GF-D8 (cell line): ENCODE data around the gene ATP9B.

Source experiments
- DNase-seq: peaks from one replicate; lab custom pipeline; 2025; lab: John Stamatoyannopoulos, UW

Gene ATP9B

DNA sequence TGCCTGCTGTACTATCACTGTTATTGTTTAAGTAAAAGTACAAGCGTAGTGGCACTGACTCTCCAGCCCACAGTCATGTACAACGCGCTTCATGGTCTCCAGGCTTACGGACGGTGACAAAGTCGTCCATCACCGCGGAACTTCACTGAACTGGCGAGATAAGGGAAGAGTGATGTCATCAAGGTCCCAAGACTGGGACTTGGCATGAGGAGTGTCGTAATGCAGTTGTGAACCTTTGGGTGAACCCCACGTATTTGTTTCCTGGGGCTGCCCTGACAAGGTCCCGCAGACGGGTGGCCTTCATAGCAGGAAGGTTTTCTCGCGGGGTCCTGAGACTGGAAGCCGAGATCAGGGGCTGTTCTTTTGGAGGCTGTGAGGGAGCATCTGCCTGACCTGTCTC is 343.8 kb downstream of the ATP9B start:
- DNase-seq, result no peak

GRCh38 chr18:79413426-79413825 is 344.2 kb downstream of the ATP9B start:
- no peak for DNase-seq

DNA sequence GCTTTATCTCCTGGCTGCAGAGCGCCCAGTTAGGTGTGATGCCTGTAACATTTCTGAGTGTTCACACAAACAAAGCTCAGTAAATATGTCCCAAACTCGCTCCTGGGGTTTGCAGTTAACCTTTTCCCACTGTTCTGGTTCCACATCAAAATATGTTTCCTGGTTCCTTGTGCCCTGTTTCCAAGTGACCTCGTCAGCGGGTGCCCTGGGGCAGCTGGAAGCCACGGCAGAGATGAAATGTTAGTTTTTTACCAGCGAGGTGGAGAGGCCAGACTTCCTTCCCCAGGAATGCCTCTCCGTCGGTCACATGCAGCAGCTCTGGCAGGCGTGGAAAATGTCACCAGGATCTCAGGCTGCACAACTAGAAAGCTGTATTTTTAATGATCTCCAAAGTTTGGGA is 344.7 kb downstream of the ATP9B start:
- no peak for DNase-seq

DNA sequence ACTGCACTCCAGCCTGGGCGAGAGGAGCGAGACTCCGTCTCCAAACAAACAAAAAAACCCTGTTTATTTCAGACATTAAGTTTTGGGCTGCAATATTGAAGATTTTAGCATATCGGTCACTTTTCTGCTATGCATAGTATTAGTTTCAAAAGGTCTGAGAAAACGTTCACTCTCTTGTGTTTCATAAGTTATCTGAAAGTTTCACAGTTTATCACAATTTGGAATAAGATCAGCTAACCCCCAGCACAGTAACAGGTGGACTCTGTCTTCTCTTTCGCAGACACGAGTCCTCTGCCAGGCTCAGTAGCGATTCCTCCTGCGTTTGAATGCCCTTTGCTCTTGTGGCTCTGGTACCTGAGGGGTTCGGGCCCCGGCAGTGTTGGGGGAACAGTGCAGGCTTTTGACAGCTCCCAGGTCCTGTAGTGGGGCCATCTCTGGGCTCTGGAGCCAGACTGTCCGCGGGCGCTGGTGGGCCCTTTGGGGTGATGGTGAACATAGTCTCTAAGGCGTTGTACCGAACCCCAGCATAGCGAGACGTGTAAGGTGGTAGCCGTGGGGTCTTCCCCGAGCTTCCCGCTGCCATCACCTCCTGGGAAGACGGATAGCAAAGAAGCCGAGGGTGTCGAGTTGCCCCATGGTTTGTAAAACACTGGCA is 347.0 kb downstream of the ATP9B start:
- DNase-seq, result no peak

GRCh38 chr18:79416677-79417052 is 347.5 kb downstream of the ATP9B start:
- no peak for DNase-seq

GRCh38 chr18:79418236-79418635 is 349.0 kb downstream of the ATP9B start:
- no peak for DNase-seq

- no peak for DNase-seq
These were observed 349.4 kb downstream of the ATP9B start for GRCh38 chr18:79418642-79419041.

DNA sequence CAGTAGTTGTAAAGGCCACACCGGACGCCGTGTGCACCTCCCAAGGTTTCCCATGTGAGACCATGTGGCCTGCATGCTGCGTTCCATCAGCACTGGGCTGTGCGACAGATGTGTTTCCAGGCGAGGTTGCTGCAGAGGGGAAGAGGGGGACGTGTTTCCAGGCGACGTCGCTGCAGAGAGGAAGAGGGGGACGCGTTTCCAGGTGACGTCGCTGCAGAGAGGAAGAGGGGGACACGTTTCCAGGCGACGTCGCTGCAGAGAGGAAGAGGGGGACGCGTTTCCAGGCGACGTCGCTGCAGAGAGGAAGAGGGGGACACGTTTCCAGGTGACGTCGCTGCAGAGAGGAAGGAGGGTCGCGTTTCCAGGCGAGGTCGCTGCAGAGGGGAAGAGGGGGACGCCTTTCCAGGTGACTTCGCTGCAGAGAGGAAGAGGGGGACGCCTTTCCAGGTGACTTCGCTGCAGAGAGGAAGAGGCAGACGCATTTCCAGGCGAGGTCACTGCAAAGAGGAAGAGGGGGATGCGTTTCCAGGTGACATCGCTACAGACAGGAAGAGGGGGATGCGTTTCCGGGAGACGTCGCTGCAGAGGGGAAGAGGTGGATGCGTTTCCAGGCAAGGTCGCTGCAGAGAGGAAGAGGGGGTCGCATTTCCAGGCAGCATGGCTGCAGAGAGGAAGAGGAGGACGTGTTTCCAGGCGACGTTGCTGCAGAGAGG is 351.0 kb downstream of the ATP9B start:
- no peak for DNase-seq

DNA sequence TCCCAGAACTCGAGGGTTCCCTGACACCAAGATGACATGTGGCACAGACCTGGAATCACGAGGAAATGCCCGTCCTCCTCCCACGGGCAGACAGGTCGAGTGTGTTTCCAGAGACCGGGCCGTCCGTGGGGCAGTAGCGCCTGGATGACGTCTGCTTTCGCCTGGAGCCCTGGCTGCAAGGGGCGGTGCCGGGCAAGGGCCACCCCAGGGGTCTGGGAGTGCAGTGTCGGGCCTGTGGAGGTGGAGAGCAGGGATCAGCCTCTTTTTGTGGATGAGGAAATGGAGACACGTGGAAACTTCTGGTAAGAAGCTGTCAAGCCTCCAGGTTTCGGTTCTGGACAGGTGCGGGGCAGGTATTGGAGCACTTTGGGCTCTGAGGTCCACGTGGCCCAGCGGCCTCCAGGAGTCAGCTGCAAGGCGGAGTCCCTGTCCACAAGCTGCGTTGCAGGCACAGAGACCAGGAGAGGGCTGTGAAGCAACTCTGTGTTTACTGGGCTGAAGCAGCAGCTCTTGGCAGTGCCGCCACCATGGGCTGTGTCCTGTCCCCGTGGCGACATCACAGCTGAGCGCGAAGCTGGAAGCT is 352.2 kb downstream of the ATP9B start:
- DNase-seq, result no peak

GRCh38 chr18:79422022-79422782 is 353.0 kb downstream of the ATP9B start:
- DNase-seq, result no peak

GRCh38 chr18:79422783-79423165 is 353.6 kb downstream of the ATP9B start:
- DNase-seq, result no peak

DNA sequence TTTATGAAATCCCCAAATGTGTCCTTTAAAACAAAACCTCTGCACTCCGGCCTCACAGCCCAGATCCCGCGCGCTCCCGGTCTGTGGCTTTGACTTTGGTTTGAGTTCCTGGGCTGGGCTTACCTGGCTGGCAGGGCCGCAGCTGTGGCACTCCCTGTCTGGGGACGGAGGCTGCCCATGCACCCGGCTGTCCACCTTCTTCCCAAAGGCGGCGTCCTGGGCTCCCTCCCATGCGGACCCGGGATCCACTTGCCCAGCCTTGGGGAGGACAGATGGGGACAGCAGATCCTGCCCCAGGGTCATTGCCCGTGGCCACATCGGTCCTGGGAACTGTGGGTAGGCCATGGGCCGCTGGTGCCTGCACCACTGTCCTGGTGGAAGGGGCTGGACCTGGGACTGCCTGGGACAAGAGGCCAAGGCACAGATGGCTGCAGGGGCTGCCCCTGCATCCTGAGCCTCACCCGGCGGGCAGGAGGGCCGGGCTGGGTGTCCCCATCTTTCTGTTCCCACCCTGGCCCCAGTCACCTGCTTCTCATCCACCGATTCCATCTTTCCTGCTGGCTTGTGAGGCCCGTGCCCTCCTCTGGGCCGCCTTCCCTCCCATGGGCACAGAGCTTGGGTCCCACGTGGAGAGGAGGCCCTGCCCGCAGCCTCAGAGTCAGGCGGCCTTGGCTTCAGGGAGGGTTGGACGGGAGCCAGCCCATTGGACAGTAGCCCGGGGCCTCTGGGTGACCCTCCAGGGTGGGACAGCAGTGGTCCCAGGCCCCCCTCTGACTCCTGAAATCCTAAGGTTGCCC is 354.2 kb downstream of the ATP9B start:
- no peak for DNase-seq

- no peak for DNase-seq
These were observed 354.9 kb downstream of the ATP9B start for GRCh38 chr18:79424008-79424565.

DNA sequence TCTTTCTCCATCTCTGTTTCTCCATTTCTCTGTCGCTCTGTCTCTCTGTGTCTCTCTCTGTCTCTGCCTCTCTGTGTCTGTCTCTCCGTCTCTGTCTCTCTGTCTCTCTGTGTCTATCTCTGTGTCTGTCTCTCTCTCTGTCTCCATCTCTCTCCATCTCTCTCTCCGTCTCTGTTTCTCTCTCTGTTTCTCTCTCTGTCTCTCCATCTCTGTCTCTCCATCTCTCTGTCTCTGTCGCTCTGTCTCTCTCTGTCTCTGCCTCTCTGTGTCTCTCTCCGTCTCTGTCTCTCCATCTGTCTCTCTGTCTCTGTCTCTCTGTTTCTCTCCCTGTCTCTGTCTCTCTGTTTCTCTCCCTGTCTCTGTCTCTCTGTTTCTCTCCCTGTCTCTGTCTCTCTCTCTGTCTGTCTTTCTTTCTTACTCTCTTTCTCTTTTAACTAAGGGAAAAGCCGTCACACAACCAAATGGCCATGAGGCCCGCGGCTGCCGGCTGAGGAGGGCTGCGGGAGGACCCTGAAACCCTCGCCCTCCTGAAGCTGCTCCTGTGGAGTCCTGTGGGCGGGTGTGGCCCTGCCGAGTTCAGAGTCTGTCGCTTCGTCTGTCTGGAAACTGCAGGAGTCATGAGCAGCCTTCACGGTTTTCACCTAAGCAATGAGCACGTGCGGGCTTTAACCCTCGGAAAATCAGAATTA is 355.8 kb downstream of the ATP9B start:
- no peak for DNase-seq

DNA sequence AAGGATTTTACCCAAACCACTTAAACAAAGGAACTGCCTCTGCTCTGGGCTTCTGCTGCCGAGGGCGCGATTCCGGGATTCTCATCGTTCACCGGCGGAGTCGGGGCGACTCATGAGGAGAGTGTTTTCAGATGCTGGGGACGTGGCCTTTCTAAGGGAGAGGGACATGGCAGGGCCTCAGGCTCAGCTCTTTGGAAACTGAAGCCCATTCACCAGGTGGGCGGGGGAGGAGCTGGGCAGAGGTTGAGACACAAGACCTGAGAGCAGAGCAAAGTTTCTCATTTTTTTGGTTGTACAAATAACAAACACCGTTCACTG is 356.3 kb downstream of the ATP9B start:
- DNase-seq, result no peak

DNA sequence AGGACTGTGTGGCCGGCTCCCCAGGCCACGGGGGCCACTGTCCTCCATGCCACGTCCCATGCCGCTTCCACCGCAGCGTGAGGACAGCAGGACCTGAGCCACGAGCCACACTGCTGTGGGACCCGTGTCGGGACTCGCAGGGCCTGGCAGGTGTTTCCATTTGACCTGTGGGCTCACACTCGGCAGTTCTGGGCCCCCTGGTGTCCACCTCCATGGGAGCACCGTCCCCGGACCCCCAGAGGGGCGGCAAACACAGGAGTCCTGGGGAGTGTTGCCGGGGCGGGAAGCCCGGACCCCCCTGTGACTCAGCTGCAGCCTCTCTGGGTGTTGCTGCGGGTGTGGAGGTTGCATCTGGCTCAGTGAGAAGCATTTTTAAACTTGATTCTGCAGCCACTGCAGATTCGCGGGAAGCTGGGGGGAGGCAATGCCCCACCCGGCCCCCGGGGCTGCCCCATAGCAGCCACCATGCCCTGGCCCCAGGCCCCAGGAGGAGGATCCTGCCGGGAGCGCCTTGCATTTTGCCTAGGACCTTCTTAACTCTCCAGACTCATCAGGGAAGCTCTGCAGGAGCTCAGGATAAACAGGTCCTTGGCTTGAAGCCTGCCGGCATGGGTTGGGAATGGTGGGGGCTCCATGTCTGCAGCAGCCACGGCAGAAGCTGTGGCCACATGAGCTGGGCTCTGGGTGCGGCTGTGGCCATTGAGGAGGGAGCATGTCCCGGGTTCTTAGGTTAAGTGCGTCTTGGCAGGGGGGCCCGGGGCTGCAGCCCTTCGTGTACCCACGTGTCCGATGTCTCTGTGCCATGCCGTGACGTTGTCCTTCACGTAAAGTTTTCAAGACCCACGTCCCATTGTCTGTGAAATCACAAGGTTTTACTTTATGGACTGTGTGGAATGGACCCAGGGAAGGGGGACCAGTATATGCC is 357.4 kb downstream of the ATP9B start:
- no peak for DNase-seq

GRCh38 chr18:79427368-79428225 is 358.4 kb downstream of the ATP9B start:
- no peak for DNase-seq
